Left cardiac atrium (tissue), 4 donors: ENCODE data around the gene PNPLA5. TPM values are rescaled to one million over a fixed set of nuclear protein-coding genes. Genes with fewer than 3 reads are reported as not detected.
A peak's percentile ranks its signal among the peaks of the same experiment; 100 is the strongest.
"Not testable (repeated sequence)": the region's sequence is repeated elsewhere in the genome, so short reads cannot be mapped to it uniquely, and the experiment has no call there.

ENCODE experiments used
- ATAC-seq, 2 donors: fragments of 200-7000 bp; cut with Tn5 transposase; one replicate each; pipeline ENCODE4 v1.9.1; 2020; ENCODE audit warnings: mild to moderate bottlenecking in 2 of 2, moderate library complexity in 2 of 2
- DNase-seq: peaks from one replicate; pipeline ENCODE4 v3.0.0-alpha.2; 2020
- intact Hi-C, 2 donors: fragments of 100-400 bp; cut with DNase I; formaldehyde crosslinking; loops; one replicate each; pipeline versions ENCODE4 v1.14.1 to v1.15.1; 2022 to 2023
- total RNA-seq, 2 donors: library from RNA; stranded (reverse); fragmentation: NEBNext Ultra II Directional; extraction: Animal tissue kit (Norgen Biotek cat#: 25700); gene quantifications; one replicate each; pipeline ENCODE4 v1.2.1, GENCODE V29; 2021
- donor health status: DM: no; HTN: yes; CAD: no.
- donor health status: DM: no; HTN: yes; CAD: no; lungs with severe emphysema.
- donor health status: DM: yes; HTN: yes; CAD: no.
- donor health status: Dilated cardiomyopathy.

PNPLA5 gene
- total RNA-seq, 2 donors from 2014 or later: not detected

- intact Hi-C loops: no loop called here
- ATAC-seq: no peak
- no peak for DNase-seq
These were observed 13.9 kb upstream of the PNPLA5 start for GRCh38 chr22:43905681-43906080.

DNA sequence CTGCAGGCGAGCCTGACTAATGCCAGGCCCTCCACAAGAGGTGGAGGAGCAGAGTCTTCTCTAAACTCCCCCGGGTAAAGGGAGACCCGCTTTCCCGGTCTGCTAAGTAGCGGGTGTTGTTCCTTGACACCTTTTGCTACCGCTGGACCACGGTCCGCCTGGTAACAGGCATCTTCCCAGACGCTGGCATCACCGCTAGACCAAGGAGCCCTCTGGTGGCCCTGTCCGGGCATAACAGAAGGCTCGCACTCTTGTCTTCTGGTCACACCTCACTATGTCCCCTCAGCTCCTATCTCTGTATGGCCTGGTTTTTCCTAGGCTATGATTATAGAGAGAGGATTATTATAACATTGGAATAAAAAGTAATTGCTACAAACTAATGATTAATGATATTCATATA, 12.6 kb upstream of the PNPLA5 start:
- ATAC-seq, intact Hi-C loops, DNase-seq: not testable (repeated sequence)

GRCh38 chr22:43903033-43903432, 11.2 kb upstream of the PNPLA5 start:
- intact Hi-C loops, DNase-seq, ATAC-seq: not testable (repeated sequence)

GRCh38 chr22:43901976-43902643, 10.3 kb upstream of the PNPLA5 start:
- DNase-seq: no peak
- peak in 1 of 2 donors; percentile 35 for ATAC-seq
- intact Hi-C loops: no loop called here

GRCh38 chr22:43900206-43900605, 8.4 kb upstream of the PNPLA5 start:
- intact Hi-C loops: no loop called here
- ATAC-seq (no peak), DNase-seq (no peak)

- DNase-seq: no peak
- intact Hi-C loops: no loop called here
- ATAC-seq: peak; percentile 36 to 50
These were observed 6.0 kb upstream of the PNPLA5 start for GRCh38 chr22:43897751-43898261.

GRCh38 chr22:43895986-43896645, 4.3 kb upstream of the PNPLA5 start:
- ATAC-seq (no peak), DNase-seq (no peak)
- intact Hi-C loops: no loop called here

GRCh38 chr22:43894122-43894521, 2.3 kb upstream of the PNPLA5 start:
- ATAC-seq: no peak
- intact Hi-C loops: no loop called here
- DNase-seq: no peak

DNA sequence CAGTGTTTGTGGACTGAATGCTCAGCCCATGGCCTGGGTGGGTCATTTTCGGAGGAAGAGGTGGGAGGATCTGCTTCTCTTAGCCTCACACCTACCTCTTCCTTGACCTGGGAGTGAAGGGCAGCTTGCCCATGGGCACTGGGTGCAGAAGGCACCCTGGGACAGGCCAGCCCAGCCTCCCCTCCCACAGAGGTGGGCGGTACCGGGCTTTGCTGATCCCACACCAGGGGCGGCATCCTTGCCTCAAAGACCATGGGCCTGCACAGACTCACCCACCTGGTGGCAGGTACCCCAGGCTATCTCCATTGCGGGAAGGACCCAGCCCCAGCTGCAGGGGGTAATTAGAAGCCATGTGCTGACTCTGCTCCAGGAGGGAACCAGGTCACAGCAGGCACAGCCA, 1.5 kb upstream of the PNPLA5 start:
- no peak for ATAC-seq
- no peak for DNase-seq
- intact Hi-C loops: no loop called here

- ATAC-seq: no peak
- DNase-seq: no peak
- intact Hi-C loops: no loop called here
These were observed 526 bp upstream of the PNPLA5 start for GRCh38 chr22:43892183-43892894.

- ATAC-seq (no peak), DNase-seq (no peak)
- intact Hi-C loops: no loop called here
These were observed 897 bp downstream of the PNPLA5 start for GRCh38 chr22:43890901-43891331.

DNA sequence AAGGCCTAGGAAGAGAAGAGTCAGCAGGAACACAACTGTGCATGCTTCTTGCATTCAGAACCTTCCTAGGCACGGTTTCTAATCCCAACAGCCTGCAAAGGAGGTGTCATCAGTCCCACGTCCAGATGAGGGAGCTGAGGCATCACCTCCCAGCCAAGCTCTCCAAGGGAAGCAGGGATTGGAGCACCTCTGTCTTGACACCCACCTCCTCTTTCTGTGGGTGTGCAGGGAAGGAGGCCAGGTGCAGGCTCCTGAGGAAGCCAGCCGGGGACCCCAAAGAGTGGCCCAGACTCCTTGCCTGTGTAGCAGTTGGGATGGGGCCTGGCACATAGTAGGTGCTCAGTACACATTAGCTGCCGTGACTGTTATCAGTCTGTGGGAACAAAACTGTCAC, 2.0 kb downstream of the PNPLA5 start:
- no peak for ATAC-seq
- intact Hi-C loops: loop anchor here in 1 of 2 donors (10.0 kb wide), 1 partner anchor 505 kb away; no protein-coding TSS in a partner anchor

DNA sequence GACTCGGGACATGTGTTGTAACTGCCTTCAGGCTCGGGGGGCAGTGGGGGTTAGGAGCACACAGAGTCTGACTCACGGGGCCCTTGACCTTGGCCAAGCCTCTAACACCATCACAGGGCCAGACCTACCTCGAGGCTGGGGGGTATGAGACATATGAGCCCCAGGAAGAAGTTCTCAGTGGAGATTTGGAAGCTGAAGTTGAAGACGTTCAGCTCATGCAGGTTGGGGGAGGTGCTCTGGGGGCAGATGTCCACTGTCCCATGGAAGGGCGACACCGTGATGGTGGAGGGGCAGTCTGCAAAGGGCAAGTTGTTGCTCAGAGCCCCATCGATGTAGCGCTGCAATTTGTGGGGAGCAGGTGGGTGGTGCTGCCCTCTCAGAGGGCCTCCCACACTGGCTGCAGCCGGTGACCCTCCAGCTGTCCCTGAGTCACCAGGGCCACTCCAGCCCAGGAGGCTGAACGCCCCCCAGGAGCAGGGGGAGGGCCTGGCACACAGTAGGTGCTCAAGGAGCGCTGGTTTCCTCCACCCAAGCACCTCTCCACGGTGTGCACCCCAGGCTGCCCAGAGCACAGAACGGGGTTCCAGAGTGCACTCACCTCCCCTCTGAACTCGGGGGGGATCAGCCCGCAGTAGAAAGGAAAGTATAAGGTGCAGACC, 2.5 kb downstream of the PNPLA5 start:
- no peak for ATAC-seq
- intact Hi-C loops: loop anchor here in 1 of 2 donors (10.0 kb wide), 1 partner anchor 505 kb away; no protein-coding TSS in a partner anchor
- no peak for DNase-seq

More for the DNA sequence above, 2.0 kb downstream of the PNPLA5 start:
- no peak for DNase-seq

DNA sequence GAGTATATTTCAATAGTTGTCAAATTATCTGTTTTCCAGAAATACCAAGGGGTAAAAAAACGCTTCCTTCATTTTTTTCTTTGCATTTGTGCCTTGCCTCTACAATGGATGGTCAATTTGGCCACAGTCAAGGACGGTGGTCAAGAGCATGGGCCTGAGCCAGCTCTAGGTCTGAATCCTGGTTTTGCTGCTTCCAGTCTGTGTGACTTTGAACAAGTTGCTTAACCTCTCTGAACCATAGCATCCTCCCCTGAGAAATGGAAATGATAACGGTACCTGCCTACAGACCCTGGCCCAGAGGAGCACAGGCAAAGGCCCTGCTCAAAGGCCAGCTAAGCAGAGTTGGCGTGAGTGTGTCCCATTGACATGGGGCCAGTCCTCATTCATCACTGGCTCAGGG, 3.1 kb downstream of the PNPLA5 start:
- DNase-seq (no peak), ATAC-seq (no peak)
- intact Hi-C loops: loop anchor here in 1 of 2 donors (10.0 kb wide), 1 partner anchor 504 kb away; no protein-coding TSS in a partner anchor

- DNase-seq (no peak), ATAC-seq (no peak)
- intact Hi-C loops: loop anchor here in 1 of 2 donors (10.0 kb wide), 1 partner anchor 503 kb away; no protein-coding TSS in a partner anchor
These were observed 4.4 kb downstream of the PNPLA5 start for GRCh38 chr22:43887391-43887790.

GRCh38 chr22:43886231-43886630, 5.6 kb downstream of the PNPLA5 start:
- DNase-seq: no peak
- intact Hi-C loops: loop anchor here in 1 of 2 donors (10.0 kb wide), 1 partner anchor 501 kb away; no protein-coding TSS in a partner anchor
- no peak for ATAC-seq

DNA sequence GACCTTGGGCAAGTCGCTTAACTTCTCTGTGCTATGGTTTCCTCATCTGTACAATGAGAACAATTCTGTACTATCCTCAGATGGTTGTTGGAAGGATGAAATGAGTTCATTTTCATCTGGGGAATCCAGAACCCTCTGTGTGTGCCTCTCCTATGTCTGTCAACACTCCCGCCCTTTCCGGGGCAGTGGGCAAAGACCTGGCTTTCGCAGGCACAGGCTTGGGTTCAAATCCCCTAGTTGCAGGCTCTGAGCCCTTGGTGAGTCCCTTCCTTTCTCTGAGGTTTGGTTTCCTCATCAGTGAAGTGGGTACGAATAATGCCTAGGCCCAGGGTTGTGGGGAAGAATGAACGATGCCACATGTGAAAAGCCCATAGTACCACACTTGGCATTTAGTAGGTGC, 6.0 kb downstream of the PNPLA5 start:
- DNase-seq: no peak
- intact Hi-C loops: loop anchor here in 1 of 2 donors (10.0 kb wide), 1 partner anchor 501 kb away; no protein-coding TSS in a partner anchor
- no peak for ATAC-seq

GRCh38 chr22:43885319-43885671, 6.5 kb downstream of the PNPLA5 start:
- intact Hi-C loops: loop anchor here in 1 of 2 donors (10.0 kb wide), 1 partner anchor 500 kb away; no protein-coding TSS in a partner anchor
- ATAC-seq (no peak), DNase-seq (no peak)
